Islet precursor cell (in vitro differentiated cells): ENCODE results near the gene MSL1.

Source experiments
- DNase-seq: peaks from one replicate; pipeline ENCODE4 v3.0.0-alpha.2; 2018

Gene MSL1

GRCh38 chr17:40177275-40177874, 55.6 kb downstream of the MSL1 start, which contains the start of gene RAPGEFL1:
TSS of gene RAPGEFL1 (plus strand) at chr17:40177470. CDS start at chr17:40177862, 392 bp downstream.
- DNase-seq = peak; percentile 93

DNA sequence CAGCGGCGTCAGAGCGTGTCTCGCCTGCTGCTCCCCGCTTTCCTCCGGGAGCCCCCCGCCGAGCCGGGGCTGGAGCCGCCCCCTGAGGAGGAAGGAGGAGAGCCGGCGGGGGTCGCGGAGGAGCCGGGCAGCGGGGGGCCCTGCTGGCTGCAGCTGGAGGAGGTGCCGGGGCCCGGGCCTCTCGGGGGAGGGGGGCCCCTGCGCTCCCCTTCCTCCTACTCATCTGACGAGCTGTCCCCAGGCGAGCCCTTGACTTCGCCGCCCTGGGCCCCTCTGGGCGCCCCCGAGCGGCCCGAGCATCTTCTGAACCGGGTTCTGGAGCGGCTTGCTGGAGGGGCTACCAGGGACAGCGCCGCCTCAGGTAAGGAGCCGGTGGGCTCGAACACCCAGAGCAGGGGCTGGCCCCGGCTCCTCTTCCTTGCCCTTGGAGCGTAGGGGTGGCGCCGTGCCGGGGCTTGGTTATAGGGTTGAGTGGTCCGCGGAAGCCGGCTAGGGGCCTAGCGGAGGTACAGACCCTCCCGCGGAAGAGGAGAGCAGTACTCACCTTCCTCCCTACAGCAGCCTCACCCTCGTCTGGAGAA, 56.3 kb downstream of the MSL1 start:
- no peak for DNase-seq

GRCh38 chr17:40178660-40179059, 56.9 kb downstream of the MSL1 start:
- DNase-seq = no peak

- DNase-seq = no peak
Observed at GRCh38 chr17:40179923-40180659, 58.3 kb downstream of the MSL1 start.

DNA sequence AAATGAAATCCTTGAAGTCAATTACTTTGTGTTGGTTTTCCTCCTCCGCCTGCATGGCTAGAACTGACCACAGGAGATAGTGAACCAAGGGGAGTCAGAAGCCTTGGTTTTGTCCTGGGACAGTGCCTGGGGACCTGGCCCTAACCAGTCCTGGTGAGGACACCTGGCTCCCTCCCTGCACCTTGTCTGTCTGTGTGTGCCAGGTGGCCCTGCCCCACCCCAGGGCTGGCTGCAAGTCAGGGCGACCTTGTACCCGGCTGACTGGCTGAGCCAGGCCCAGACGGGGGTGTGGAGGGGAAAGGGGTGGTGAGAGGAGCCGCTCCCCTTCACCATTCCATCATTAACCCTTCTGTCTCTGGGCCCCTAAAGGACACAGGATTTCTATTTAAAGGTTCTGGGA, 58.9 kb downstream of the MSL1 start:
- no peak for DNase-seq

- no peak for DNase-seq
Observed at GRCh38 chr17:40181205-40181604, 59.4 kb downstream of the MSL1 start.

- no peak for DNase-seq
Observed at GRCh38 chr17:40182606-40183005, 60.8 kb downstream of the MSL1 start.
